DOHH2 (cell line): ENCODE measurements around the gene MMP23B.
"Not testable (repeated sequence)": the region's sequence is repeated elsewhere in the genome, so short reads cannot be mapped to it uniquely, and the experiment has no call there.

ENCODE experiments used
- CTCF ChIP-seq: fragments of 200-600 bp; sonication (generic); IDR thresholded peaks from one replicate; pipeline ENCODE4 v1.5.1; 2014; ENCODE audit warnings: antibody characterized with exemption, mild to moderate bottlenecking, low read depth, low read length; ENCODE audit not compliant: poor library complexity, severe bottlenecking
- EZH2phosphoT487 ChIP-seq: fragments of 200-600 bp; sonication (generic); IDR thresholded peaks from 2 replicates; pipeline ENCODE4 v1.6.1; 2017; ENCODE audit warnings: borderline replicate concordance, mild to moderate bottlenecking, antibody characterized with exemption, low read length, moderate library complexity, mixed read lengths

GRCh38 chr1:1664318-1664717 lies 32.3 kb downstream of the MMP23B start:
- TF ChIP-seq CTCF, EZH2phosphoT487: not testable (repeated sequence)
